RPMI8226 (cell line): ENCODE results near the gene GPRIN1.
A peak's percentile ranks its signal among the peaks of the same experiment; 100 is the strongest.

Experiments
- DNase-seq: peaks from one replicate; pipeline ENCODE4 v3.0.0-alpha.2; 2015

The GPRIN1 gene

GRCh38 chr5:176642675-176643490, 32.9 kb upstream of the GPRIN1 start:
- DNase-seq, result no peak

GRCh38 chr5:176640616-176641015, 30.7 kb upstream of the GPRIN1 start:
- no peak for DNase-seq

GRCh38 chr5:176639981-176640380, 30.0 kb upstream of the GPRIN1 start:
- no peak for DNase-seq

GRCh38 chr5:176639208-176639607, 29.3 kb upstream of the GPRIN1 start:
- no peak for DNase-seq

GRCh38 chr5:176638437-176638836, 28.5 kb upstream of the GPRIN1 start:
- DNase-seq, result no peak

GRCh38 chr5:176637556-176637955, 27.6 kb upstream of the GPRIN1 start:
- no peak for DNase-seq

- no peak for DNase-seq
Observed at GRCh38 chr5:176636426-176636825, 26.5 kb upstream of the GPRIN1 start.

GRCh38 chr5:176633598-176633997, 23.6 kb upstream of the GPRIN1 start:
- no peak for DNase-seq

- no peak for DNase-seq
Observed at GRCh38 chr5:176632745-176633144, 22.8 kb upstream of the GPRIN1 start.

- no peak for DNase-seq
Observed at GRCh38 chr5:176631383-176632200, 21.6 kb upstream of the GPRIN1 start.

- DNase-seq, result no peak
Observed at GRCh38 chr5:176630681-176631222, 20.8 kb upstream of the GPRIN1 start.

- peak; percentile 59 for DNase-seq
Observed at GRCh38 chr5:176629853-176630680, 20.1 kb upstream of the GPRIN1 start, which contains the start of the genes EIF4E1B and SNCB. Gene EIF4E1B, plus strand, starts transcription at chr5:176630675. Its CDS starts 12,113 bp downstream, at chr5:176642788. Gene SNCB, minus strand, starts transcription at chr5:176630534. Its CDS starts 880 bp downstream, at chr5:176629654.

GRCh38 chr5:176629317-176629852, 19.4 kb upstream of the GPRIN1 start:
- DNase-seq, result no peak

GRCh38 chr5:176628406-176629228, 18.7 kb upstream of the GPRIN1 start:
- peak; percentile 42 for DNase-seq

- no peak for DNase-seq
Observed at GRCh38 chr5:176627582-176627981, 17.6 kb upstream of the GPRIN1 start.

- DNase-seq, result peak; percentile 23
Observed at GRCh38 chr5:176626876-176627236, 16.9 kb upstream of the GPRIN1 start.

- no peak for DNase-seq
Observed at GRCh38 chr5:176625966-176626875, 16.3 kb upstream of the GPRIN1 start.

- DNase-seq, result no peak
Observed at GRCh38 chr5:176625512-176625911, 15.6 kb upstream of the GPRIN1 start.

- DNase-seq, result no peak
Observed at GRCh38 chr5:176624938-176625337, 15.0 kb upstream of the GPRIN1 start.

GRCh38 chr5:176624142-176624541, 14.2 kb upstream of the GPRIN1 start:
- DNase-seq, result no peak
